Neural cell (in vitro differentiated cells): ENCODE measurements around the gene VWA3B.

Source experiments
- CTCF ChIP-seq: fragments of 450-650 bp; IDR thresholded peaks from 2 replicates; pipeline ENCODE4 v1.5.1; 2014; ENCODE audit warnings: antibody characterized with exemption, mild to moderate bottlenecking, moderate library complexity; ENCODE audit not compliant: poor library complexity, severe bottlenecking
- POLR2AphosphoS5 ChIP-seq: IDR thresholded peaks from 2 replicates; pipeline ENCODE4 v1.6.1; 2012
- SMC3 ChIP-seq: fragments of 450-650 bp; conservative IDR thresholded peaks from 2 replicates; pipeline ENCODE4 v1.6.1; 2014; ENCODE audit warnings: antibody characterized with exemption, mild to moderate bottlenecking, moderate library complexity; ENCODE audit not compliant: poor library complexity
- TAF1 ChIP-seq: IDR thresholded peaks from 2 replicates; pipeline ENCODE4 v1.6.1; 2012; ENCODE audit warnings: low read depth

GRCh38 chr2:98175811-98176210, 88.8 kb downstream of the VWA3B start:
- TF ChIP-seq CTCF (no peak), POLR2AphosphoS5 (no peak), TAF1 (no peak), SMC3 (no peak)
